ENCODE measurements around the gene FNDC8.
A peak's percentile ranks its signal among the peaks of the same experiment; 100 is the strongest.
"Not testable (repeated sequence)": the region's sequence is repeated elsewhere in the genome, so short reads cannot be mapped to it uniquely, and the experiment has no call there.

The FNDC8 gene

GRCh38 chr17:35121315-35121714, at the start of gene FNDC8:
Gene FNDC8 (plus strand): TSS chr17:35121615. CDS start chr17:35121694, 79 bp downstream.
- no peak for DNase-seq (ENCODE audit: low read depth in 3 of 3)

GRCh38 chr17:35073183-35073790, 48.1 kb upstream of the FNDC8 start:
- DNase-seq (ENCODE audit: low read depth in 3 of 3), result no peak

GRCh38 chr17:35073991-35074627, 47.3 kb upstream of the FNDC8 start:
- DNase-seq (ENCODE audit: low read depth in 3 of 3), result no peak

- DNase-seq (ENCODE audit: low read depth in 3 of 3), result no peak
Observed at GRCh38 chr17:35074711-35075707, 46.4 kb upstream of the FNDC8 start.

GRCh38 chr17:35076874-35077273, 44.5 kb upstream of the FNDC8 start:
- DNase-seq (ENCODE audit: low read depth in 3 of 3), result no peak

- DNase-seq (ENCODE audit: low read depth in 3 of 3), result no peak
Observed at GRCh38 chr17:35079547-35080423, 41.6 kb upstream of the FNDC8 start.

- no peak for DNase-seq (ENCODE audit: low read depth in 3 of 3)
Observed at GRCh38 chr17:35080536-35080935, 40.9 kb upstream of the FNDC8 start.

- no peak for DNase-seq (ENCODE audit: low read depth in 3 of 3)
Observed at GRCh38 chr17:35081638-35082037, 39.8 kb upstream of the FNDC8 start.

- no peak for DNase-seq (ENCODE audit: low read depth in 3 of 3)
Observed at GRCh38 chr17:35082073-35082657, 39.2 kb upstream of the FNDC8 start.

- no peak for DNase-seq (ENCODE audit: low read depth in 3 of 3)
Observed at GRCh38 chr17:35083071-35083470, 38.3 kb upstream of the FNDC8 start.

GRCh38 chr17:35084987-35085386, 36.4 kb upstream of the FNDC8 start:
- no peak for DNase-seq (ENCODE audit: low read depth in 3 of 3)

- no peak for DNase-seq (ENCODE audit: low read depth in 3 of 3)
Observed at GRCh38 chr17:35086164-35086563, 35.3 kb upstream of the FNDC8 start.

GRCh38 chr17:35086931-35087573, 34.4 kb upstream of the FNDC8 start:
- no peak for DNase-seq (ENCODE audit: low read depth in 3 of 3)

GRCh38 chr17:35087731-35088355, 33.6 kb upstream of the FNDC8 start:
- DNase-seq (ENCODE audit: low read depth in 3 of 3), result no peak

GRCh38 chr17:35088356-35088880, 33.0 kb upstream of the FNDC8 start:
- DNase-seq (ENCODE audit: low read depth in 3 of 3), result no peak

GRCh38 chr17:35088881-35089585, 32.4 kb upstream of the FNDC8 start:
- DNase-seq (ENCODE audit: low read depth in 3 of 3), result peak; percentile 81 to 86 (median 86)

GRCh38 chr17:35089586-35090296, 31.7 kb upstream of the FNDC8 start:
- peak in 1 of 3 experiments; percentile 44 for DNase-seq (ENCODE audit: low read depth in 3 of 3)

GRCh38 chr17:35090707-35091106, 30.7 kb upstream of the FNDC8 start:
- not testable (repeated sequence) for DNase-seq (ENCODE audit: low read depth in 3 of 3)
